Measurements from ENCODE around the gene PPP6R2.

PPP6R2 gene

DNA sequence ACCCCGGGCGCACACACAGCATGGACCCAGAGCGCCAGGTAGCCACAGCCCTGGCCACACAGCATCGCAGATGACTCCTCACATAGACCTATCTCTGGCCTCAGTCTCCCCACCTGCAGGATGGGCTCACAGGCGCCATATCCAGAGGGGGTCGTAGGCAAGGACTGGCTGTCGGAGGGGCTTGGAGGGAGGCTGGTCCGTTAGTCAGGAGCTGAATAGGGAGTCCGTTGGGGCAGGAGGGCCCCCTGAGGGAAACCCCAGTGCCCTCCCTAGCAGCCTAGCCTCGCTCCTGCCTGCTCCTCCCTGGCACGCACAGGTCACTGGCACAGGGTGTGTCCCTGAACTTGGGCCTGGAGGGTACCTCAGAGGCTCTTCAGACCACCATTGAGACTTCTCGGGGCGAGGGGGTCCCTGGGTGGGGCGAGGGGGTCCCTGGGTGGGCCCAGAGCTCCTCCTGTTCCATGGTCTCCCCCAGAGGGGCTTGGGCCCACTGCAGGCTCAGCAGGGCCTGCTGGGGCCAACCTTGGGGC is 37.7 kb upstream of the PPP6R2 start:
- DNase-seq (ENCODE audit: low read depth in 3 of 3) = no peak

DNA sequence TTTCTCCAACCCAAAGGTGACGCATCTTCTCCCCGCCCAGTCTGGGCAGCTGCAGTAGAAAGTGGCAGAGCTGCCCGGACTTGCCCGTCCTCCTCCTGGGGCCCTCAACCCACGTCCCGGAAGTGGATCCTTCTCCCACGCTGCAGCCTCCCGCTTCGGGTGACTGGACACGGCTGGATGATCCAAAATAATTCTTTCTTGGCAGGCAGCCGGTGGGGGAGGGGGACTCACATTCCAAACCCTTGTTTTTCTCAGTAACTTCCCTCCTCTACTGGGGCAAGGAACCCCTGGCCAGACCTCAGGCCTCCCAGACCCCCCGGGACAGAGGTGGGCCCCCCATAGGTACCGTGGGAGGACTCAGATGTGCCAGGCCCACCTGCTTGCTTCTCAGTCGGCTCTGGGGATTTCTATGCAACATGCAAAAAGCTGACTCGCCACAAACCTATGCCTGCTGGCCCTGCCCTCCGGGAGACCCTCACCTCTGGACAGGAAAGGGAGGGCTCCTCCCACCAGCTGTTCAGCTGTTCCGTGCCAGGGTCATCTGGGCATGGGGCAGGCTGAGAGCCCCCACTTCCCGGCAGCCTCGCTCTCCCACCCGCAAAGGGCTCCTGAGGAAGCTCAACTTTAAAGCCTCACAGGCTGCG is 37.1 kb upstream of the PPP6R2 start:
- DNase-seq (ENCODE audit: low read depth in 3 of 3) = no peak

GRCh38 chr22:50306753-50307749 is 36.1 kb upstream of the PPP6R2 start, which contains the start of gene PLXNB2:
PLXNB2 (minus strand) TSS chr22:50307646; CDS start chr22:50290584, 17,062 bp downstream.
- DNase-seq (ENCODE audit: low read depth in 3 of 3) = peak in 1 of 3 experiments; percentile 32

GRCh38 chr22:50307890-50308596 is 35.1 kb upstream of the PPP6R2 start:
- no peak for DNase-seq (ENCODE audit: low read depth in 3 of 3)

GRCh38 chr22:50308597-50308935 is 34.6 kb upstream of the PPP6R2 start:
- no peak for DNase-seq (ENCODE audit: low read depth in 3 of 3)

DNA sequence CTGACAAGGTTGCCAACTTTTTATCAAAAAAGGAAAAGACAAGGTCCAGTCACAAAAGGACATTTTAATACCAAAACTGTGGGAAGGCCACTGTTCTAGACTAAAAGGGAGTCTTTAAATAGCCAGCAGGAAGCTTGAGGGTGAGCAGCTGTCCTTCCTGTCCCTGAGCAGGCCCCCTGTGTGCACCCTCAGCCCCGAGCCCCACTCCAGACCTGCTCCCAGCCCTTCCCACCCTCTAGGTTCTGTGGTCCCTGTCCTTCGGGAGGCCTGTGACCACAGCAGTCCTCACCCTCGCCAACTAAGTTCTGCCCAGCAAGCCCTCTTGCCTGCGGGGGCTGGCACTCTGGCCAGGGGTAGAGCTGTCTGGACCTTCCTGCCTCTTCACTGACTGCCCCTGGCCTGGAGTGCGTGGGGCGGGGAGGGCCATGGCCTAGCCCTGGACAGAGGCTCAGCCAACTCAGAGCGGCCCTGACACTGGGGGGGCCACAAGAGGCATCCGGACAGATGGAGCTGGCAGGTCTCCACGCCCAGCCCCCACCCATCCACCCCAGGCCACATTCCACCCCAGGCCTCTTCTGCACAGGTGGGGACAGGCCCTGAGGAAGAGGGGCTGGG is 34.0 kb upstream of the PPP6R2 start:
- no peak for DNase-seq (ENCODE audit: low read depth in 3 of 3)

- no peak for DNase-seq (ENCODE audit: low read depth in 3 of 3)
Observed at GRCh38 chr22:50309601-50309991, 33.5 kb upstream of the PPP6R2 start.

- no peak for DNase-seq (ENCODE audit: low read depth in 3 of 3)
Observed at GRCh38 chr22:50310031-50310722, 33.0 kb upstream of the PPP6R2 start.

- DNase-seq (ENCODE audit: low read depth in 3 of 3) = no peak
Observed at GRCh38 chr22:50310949-50311444, 32.1 kb upstream of the PPP6R2 start.

DNA sequence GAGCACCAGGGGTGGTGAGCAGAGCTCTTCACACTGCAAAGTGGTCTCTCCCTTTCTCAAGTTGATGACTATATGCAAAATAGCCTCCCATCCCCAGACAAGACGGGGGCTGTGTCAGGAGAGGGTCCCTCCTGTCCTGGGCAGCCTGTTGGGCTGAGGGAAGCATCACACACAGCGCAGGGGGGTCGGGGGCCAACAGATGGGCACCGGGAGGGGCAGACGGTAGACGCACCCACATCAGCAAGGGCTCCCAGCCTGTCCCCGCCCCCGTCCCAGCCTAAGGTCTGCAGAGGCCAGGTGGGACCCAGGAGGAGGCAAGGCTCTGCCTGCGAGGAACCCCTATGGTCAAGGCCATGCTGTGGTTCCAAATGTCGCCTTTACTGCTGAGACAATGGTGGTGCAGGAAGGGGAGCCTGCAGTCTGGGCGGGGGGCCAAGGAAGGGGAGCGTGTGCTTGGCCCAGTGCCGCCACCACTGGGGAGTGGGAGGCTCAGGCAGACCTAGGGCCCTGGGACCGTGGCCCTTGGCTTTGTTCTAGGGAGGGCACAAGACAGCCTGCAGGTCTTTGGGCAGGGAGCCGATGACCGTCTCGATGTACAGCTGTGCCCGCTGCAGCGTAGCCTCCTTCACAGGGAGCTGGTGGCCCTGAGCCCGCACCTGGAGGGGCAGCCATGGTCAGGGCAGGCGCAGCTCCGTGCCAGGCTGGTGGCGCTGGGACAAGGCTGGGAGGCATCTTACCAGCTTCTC is 31.3 kb upstream of the PPP6R2 start:
- DNase-seq (ENCODE audit: low read depth in 3 of 3) = no peak

GRCh38 chr22:50312371-50312770 is 30.8 kb upstream of the PPP6R2 start:
- DNase-seq (ENCODE audit: low read depth in 3 of 3) = no peak

DNA sequence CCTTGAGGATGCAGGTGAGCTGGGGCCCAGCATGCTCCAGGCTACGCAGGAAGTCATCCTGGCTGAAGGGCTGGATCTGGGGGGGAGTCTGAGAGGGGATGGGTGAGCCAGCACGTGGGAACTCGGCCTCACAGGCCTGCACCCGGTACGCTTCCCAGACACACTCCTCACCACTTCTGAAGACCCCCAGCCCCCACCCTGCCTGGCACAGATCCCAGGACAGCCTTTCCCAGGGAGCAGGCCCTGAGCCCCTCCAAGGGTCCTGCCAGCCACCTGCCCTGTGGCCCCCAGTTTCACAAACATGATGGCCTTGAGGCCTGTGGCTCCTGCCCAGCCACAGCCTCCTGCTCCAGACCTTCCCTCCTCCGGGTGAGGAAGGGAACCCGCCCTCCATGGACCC is 30.1 kb upstream of the PPP6R2 start:
- DNase-seq (ENCODE audit: low read depth in 3 of 3) = no peak

- DNase-seq (ENCODE audit: low read depth in 3 of 3) = no peak
Observed at GRCh38 chr22:50313600-50313999, 29.5 kb upstream of the PPP6R2 start.

DNA sequence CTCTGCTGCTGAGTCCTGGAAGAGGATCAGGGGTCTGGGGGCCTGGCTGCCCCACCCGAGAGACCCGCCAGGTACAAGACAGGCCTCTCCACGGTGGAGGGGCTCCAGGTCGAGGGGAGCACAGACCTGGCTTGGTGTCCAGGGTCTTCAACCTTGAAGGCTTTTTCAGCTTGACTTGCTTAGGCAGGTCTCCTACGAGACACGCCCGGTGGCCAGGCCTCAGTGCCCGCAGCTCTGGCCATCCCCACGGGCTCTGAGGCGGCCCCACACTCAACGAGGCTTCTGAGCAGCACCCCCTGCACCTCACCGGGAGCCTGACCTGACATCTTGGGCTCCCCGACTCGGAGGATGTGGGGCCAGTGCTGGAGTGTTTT is 29.1 kb upstream of the PPP6R2 start:
- DNase-seq (ENCODE audit: low read depth in 3 of 3) = no peak

GRCh38 chr22:50314455-50315288 is 28.5 kb upstream of the PPP6R2 start:
- peak; percentile 38 to 81 (median 41) for DNase-seq (ENCODE audit: low read depth in 3 of 3)

DNA sequence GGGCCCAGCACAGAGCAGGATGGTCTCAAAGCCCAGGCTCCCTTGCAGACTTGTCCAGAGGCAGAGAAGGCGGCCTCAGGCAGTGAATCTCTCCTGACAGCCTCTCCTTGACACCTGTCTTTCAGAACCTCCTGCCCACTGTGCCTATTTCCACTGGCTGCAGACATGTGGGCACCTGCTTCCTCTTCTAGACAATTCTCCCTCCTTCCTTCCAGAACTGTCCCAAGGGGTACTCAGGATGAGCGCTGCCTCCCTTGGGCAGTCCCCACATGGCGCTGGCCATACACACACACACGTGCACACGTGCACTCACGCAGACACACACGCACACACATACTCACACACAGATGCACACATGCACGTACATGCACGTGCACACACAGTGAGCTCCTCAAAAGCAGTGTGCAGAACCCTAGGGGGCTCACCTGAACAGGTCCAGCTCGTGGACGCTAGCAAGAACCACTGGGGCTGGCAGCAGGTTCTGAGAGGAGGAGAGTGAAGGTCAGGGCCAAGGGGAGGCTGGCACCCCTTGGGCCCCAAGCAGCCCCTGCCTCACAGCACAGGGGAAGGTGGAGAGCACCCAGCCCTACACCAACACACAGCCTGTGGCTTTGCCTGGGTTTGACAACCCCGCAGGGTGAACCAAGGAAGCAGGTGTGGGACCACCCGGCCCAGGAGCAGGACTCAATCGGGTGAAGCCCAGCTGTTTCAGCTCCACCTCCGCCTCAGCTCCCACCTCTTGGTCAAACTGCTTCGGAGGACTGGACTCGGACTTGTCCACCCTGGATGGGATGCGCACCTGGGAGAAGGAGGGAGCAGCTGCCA is 27.6 kb upstream of the PPP6R2 start:
- DNase-seq (ENCODE audit: low read depth in 3 of 3) = no peak

- DNase-seq (ENCODE audit: low read depth in 3 of 3) = no peak
Observed at GRCh38 chr22:50316114-50317065, 26.7 kb upstream of the PPP6R2 start.
